ENCODE measurements around the gene SPATS1. TPM values are rescaled to one million over a fixed set of nuclear protein-coding genes. Genes with fewer than 3 reads are reported as not detected.

SPATS1 gene
- total and polyA plus RNA-seq, 2 donors (not counting 1 experiment from before 2014, with no cell fraction given): not detected

- ChIA-PET CTCF (interaction anchor here (1.3 kb wide), 1 partner anchor 15 kb away, joined by 3 read pairs; the partner anchor contains the start of gene AARS2), POLR2A (no interaction called here)
- peak overlapping the region; percentile 83 for H3K4me2 ChIP-seq (replicated peaks; ENCODE audit: low read depth, low read length, poor library complexity, severe bottlenecking)
- DNase-seq (no peak), ATAC-seq (ENCODE audit: low read depth) (no peak)
- H3K9ac ChIP-seq (ENCODE audit: low read length): peak overlapping the region; percentile 52
- H2AFZ ChIP-seq (ENCODE audit: insufficient read depth, low read depth, low read length, poor library complexity, severe bottlenecking): no peak overlapping the region
- Mint-ChIP-seq H3K9me3 (ENCODE audit: insufficient read depth) (no peaks in the 10 kb centered on the region), H3K27ac (peak overlapping the region; percentile 10), H3K4me1 (peaks cover 3% of the 10 kb centered on the region), H3K4me3 (peak overlapping the region; percentile 69), H3K27me3 (peaks cover 30% of the 10 kb centered on the region)
- TF ChIP-seq CTCF (IDR thresholded peaks at IDR 0.05): no peak
- TF ChIP-seq EZH2 (IDR thresholded peaks at IDR 0.05; ENCODE audit: borderline replicate concordance, insufficient read depth, low read depth, low read length, poor library complexity, severe bottlenecking): no peak
- H3K36me3 ChIP-seq (replicated peaks in 1 of 2; ENCODE audit: control extremely low read depth in 1 of 2, control insufficient read depth in 1 of 2, extremely low read depth in 1 of 2, insufficient read depth in 2 of 2, low read length in 1 of 2): peaks cover 0 to 25% of the 10 kb centered on the region in 2 experiments
- H4K20me1 ChIP-seq (ENCODE audit: control insufficient read depth, insufficient read depth, low read length, poor library complexity, severe bottlenecking): peaks cover 7% of the 10 kb centered on the region
- peaks cover 13 to 19% of the 10 kb centered on the region in 2 donors for H3K4me1 ChIP-seq (ENCODE audit: control insufficient read depth in 2 of 2, insufficient read depth in 2 of 2, low read length in 2 of 2)
- H3K9me3 ChIP-seq (ENCODE audit: control extremely low read depth in 1 of 3, control insufficient read depth in 2 of 3, insufficient read depth in 1 of 3, low read length in 2 of 3): peaks cover 0 to 7% (median 0%) of the 10 kb centered on the region in 3 donors
- H3K79me2 ChIP-seq (ENCODE audit: control insufficient read depth, insufficient read depth, low read length): no peaks in the 10 kb centered on the region
- intact Hi-C loops (cut with micrococcal nuclease): no loop called here
- H3K27me3 ChIP-seq (replicated peaks in 1 of 4; ENCODE audit: control extremely low read depth in 1 of 4, control insufficient read depth in 3 of 4, insufficient read depth in 4 of 4, low read length in 3 of 4): peaks cover 0 to 34% (median 22%) of the 10 kb centered on the region in 4 experiments
- WGBS (ENCODE audit: insufficient coverage): 74% methylated on average over 20 of the region's 20 CpGs
- no peak overlapping the region for H3K4me3 ChIP-seq (ENCODE audit: control extremely low read depth in 1 of 5, extremely low read depth in 1 of 5, insufficient read depth in 1 of 5, low read depth in 2 of 5, low read length in 4 of 5)
- no peak overlapping the region for H3K27ac ChIP-seq (ENCODE audit: low read length in 2 of 2)
Measured at GRCh38 chr6:44298055-44298803, 44.2 kb upstream of the SPATS1 start.

- Histone ChIP-seq H3K27me3 (replicated peaks in 1 of 4; ENCODE audit: control extremely low read depth in 1 of 4, control insufficient read depth in 3 of 4, insufficient read depth in 4 of 4, low read length in 3 of 4) (peaks cover 0 to 34% (median 22%) of the 10 kb centered on the region in 4 experiments), H2AFZ (ENCODE audit: insufficient read depth, low read depth, low read length, poor library complexity, severe bottlenecking) (no peak overlapping the region), H3K4me1 (ENCODE audit: control insufficient read depth in 2 of 2, insufficient read depth in 2 of 2, low read length in 2 of 2) (peaks cover 13 to 19% of the 10 kb centered on the region in 2 donors), H3K9ac (ENCODE audit: low read length) (no peak overlapping the region), H3K4me2 (replicated peaks; ENCODE audit: low read depth, low read length, poor library complexity, severe bottlenecking) (no peak overlapping the region), H3K4me3 (ENCODE audit: control extremely low read depth in 1 of 5, extremely low read depth in 1 of 5, insufficient read depth in 1 of 5, low read depth in 2 of 5, low read length in 4 of 5) (no peak overlapping the region), H3K79me2 (ENCODE audit: control insufficient read depth, insufficient read depth, low read length) (no peaks in the 10 kb centered on the region), H3K9me3 (ENCODE audit: control extremely low read depth in 1 of 3, control insufficient read depth in 2 of 3, insufficient read depth in 1 of 3, low read length in 2 of 3) (peaks cover 0 to 7% (median 0%) of the 10 kb centered on the region in 3 donors), H3K36me3 (replicated peaks in 1 of 2; ENCODE audit: control extremely low read depth in 1 of 2, control insufficient read depth in 1 of 2, extremely low read depth in 1 of 2, insufficient read depth in 2 of 2, low read length in 1 of 2) (peaks cover 0 to 31% of the 10 kb centered on the region in 2 experiments), H4K20me1 (ENCODE audit: control insufficient read depth, insufficient read depth, low read length, poor library complexity, severe bottlenecking) (peaks cover 7% of the 10 kb centered on the region), H3K27ac (ENCODE audit: low read length in 2 of 2) (no peak overlapping the region)
- H3K4me1 Mint-ChIP-seq: peaks cover 3% of the 10 kb centered on the region
- DNase-seq (no peak), ATAC-seq (ENCODE audit: low read depth) (no peak)
- POLR2A ChIA-PET: no interaction called here
- no peak overlapping the region for H3K27ac Mint-ChIP-seq
- peak overlapping the region; percentile 4 for H3K4me3 Mint-ChIP-seq
- intact Hi-C loops (cut with micrococcal nuclease): no loop called here
- CTCF ChIA-PET: interaction anchor here (0.7 to 1.3 kb wide), 2 partner anchors 14 to 31 kb away, joined by 3 read pairs; partner anchors contain the start of gene AARS2
- no peak for TF ChIP-seq EZH2 (IDR thresholded peaks at IDR 0.05; ENCODE audit: borderline replicate concordance, insufficient read depth, low read depth, low read length, poor library complexity, severe bottlenecking)
- no peak for TF ChIP-seq CTCF (IDR thresholded peaks at IDR 0.05)
- peaks cover 24% of the 10 kb centered on the region for H3K27me3 Mint-ChIP-seq
- 97% methylated on average over 3 of the region's 3 CpGs for WGBS (ENCODE audit: insufficient coverage)
- H3K9me3 Mint-ChIP-seq (ENCODE audit: insufficient read depth): no peaks in the 10 kb centered on the region
Measured at GRCh38 chr6:44298864-44299263, 43.6 kb upstream of the SPATS1 start.
